HepG2 (cell line): Measurements from ENCODE around the gene ZNF275. TPM values are rescaled to one million over a fixed set of nuclear protein-coding genes. Genes with fewer than 3 reads are reported as not detected.

ENCODE experiments used
- ATAC-seq: fragments of 200-7000 bp; cut with Tn5 transposase; 3 replicates; pipeline ENCODE4 v1.9.1; 2020; ENCODE audit warnings: mild to moderate bottlenecking, moderate library complexity
- BruUV-seq: library from RNA; stranded (reverse); fragments of 400-500 nt; replicated peaks from 2 replicates; lab custom pipeline; 2021; lab: Mats Ljungman, UMichigan
- CTCF ChIA-PET: fragments of 300-600 bp; formaldehyde crosslinking; extraction: SDS; loops from one replicate; lab custom pipeline; 2021; ENCODE audit warnings: low total read pairs, inconsistent platforms, low intra/inter-chr PET ratio; lab: Yijun Ruan, JAX
- POLR2A ChIA-PET: fragments of 350-600 bp; sonication (Branson Sonifier 250); formaldehyde crosslinking; loops from one replicate; lab custom pipeline; 2020; ENCODE audit warnings: antibody characterized with exemption, inconsistent platforms; lab: Yijun Ruan, JAX
- DNase-seq: peaks from one replicate; pipeline ENCODE4 v3.0.0-alpha.2; 2015; ENCODE audit warnings: low spot score
- FAIRE-seq: peaks from 3 replicates; lab custom pipeline; 2011; peaks lifted over from hg19 to GRCh38; lab: Jason Lieb, UNC
- H2AFZ ChIP-seq: one replicate; pipeline ENCODE4 v1.6.1; 2011; ENCODE audit warnings: low read length, inconsistent platforms
- H3K27ac ChIP-seq: fragments of 300-600 bp; 3 replicates; pipeline ENCODE4 v1.8.0; 2011; ENCODE audit warnings: mixed run types, mild to moderate bottlenecking, mixed read lengths, low read length, inconsistent platforms; ENCODE audit not compliant: insufficient read depth; ENCODE audit errors: extremely low read length
- H3K27me3 ChIP-seq, 2 experiments: fragments of 200-600 bp in 1 of 2; 2 replicates in 1 of 2; 3 replicates in 1 of 2; pipeline versions ENCODE4 v1.6.0 to v1.8.0; 2011; ENCODE audit warnings: low read length in 2 of 2, mild to moderate bottlenecking in 2 of 2, moderate library complexity in 2 of 2, inconsistent platforms in 1 of 2; ENCODE audit not compliant: insufficient read depth in 2 of 2, control insufficient read depth in 1 of 2
- H3K36me3 ChIP-seq, 2 experiments: fragments of 200-600 bp in 1 of 2; replicated peaks in 1 of 2; 2 replicates in 1 of 2; 3 replicates in 1 of 2; pipeline versions ENCODE4 v1.5.1 to v1.8.0; 2011; ENCODE audit warnings: low read length in 2 of 2, inconsistent platforms in 1 of 2; ENCODE audit not compliant: insufficient read depth in 2 of 2, control insufficient read depth in 1 of 2
- H3K4me1 ChIP-seq: 2 replicates; pipeline ENCODE4 v1.5.1; 2012; ENCODE audit warnings: low read length, inconsistent platforms; ENCODE audit not compliant: insufficient read depth
- H3K4me2 ChIP-seq: 2 replicates; pipeline ENCODE4 v1.6.0; 2011; ENCODE audit warnings: low read depth, low read length, inconsistent platforms
- H3K4me3 ChIP-seq, 3 experiments: fragments of 200-600 bp in 1 of 3; sonication (generic), shearing (Covaris generic) in 1 of 3; replicated peaks in 1 of 3; 2 replicates each; pipeline ENCODE4 v1.5.1; 2011 to 2016; ENCODE audit warnings: low read length in 3 of 3, inconsistent platforms in 2 of 3, low read depth in 2 of 3, mild to moderate bottlenecking in 2 of 3, control low read depth in 1 of 3, mixed read lengths in 1 of 3; ENCODE audit not compliant: insufficient read depth in 1 of 3
- H3K79me2 ChIP-seq: one replicate; pipeline ENCODE4 v1.6.1; 2011; ENCODE audit warnings: low read length, inconsistent platforms; ENCODE audit not compliant: insufficient read depth
- H3K9ac ChIP-seq: 2 replicates; pipeline ENCODE4 v1.6.0; 2011; ENCODE audit warnings: mild to moderate bottlenecking, low read depth, low read length, inconsistent platforms; ENCODE audit not compliant: insufficient read depth
- H3K9me3 ChIP-seq: 2 replicates; pipeline ENCODE4 v1.5.1; 2012; ENCODE audit warnings: mild to moderate bottlenecking, low read length
- H4K20me1 ChIP-seq: 2 replicates; pipeline ENCODE4 v1.6.0; 2011; ENCODE audit warnings: inconsistent platforms, mild to moderate bottlenecking, low read length, moderate library complexity; ENCODE audit not compliant: insufficient read depth
- CENPT ChIP-seq: sonication (generic); formaldehyde crosslinking; IDR thresholded peaks from 2 replicates; pipeline ENCODE4 v1.8.0; 2022; ENCODE audit warnings: low read depth, mild to moderate bottlenecking, moderate library complexity, missing genetic modification reagents
- HNRNPK ChIP-seq: fragments of 200-400 bp; formaldehyde crosslinking; IDR thresholded peaks from 2 replicates; pipeline ENCODE4 v1.6.1; 2018; ENCODE audit warnings: low read length, low read depth, moderate library complexity, mild to moderate bottlenecking; ENCODE audit not compliant: poor library complexity, severe bottlenecking
- SNRNP70 ChIP-seq: fragments of 200-400 bp; formaldehyde crosslinking; IDR thresholded peaks from 2 replicates; pipeline ENCODE4 v1.6.1; 2017; ENCODE audit warnings: mild to moderate bottlenecking, low read depth, low read length, moderate library complexity
- TEAD3 ChIP-seq: optimal IDR thresholded peaks from 2 replicates; pipeline ENCODE3; 2016; ENCODE audit warnings: borderline replicate concordance
- ZNF17 ChIP-seq: sonication (generic); formaldehyde crosslinking; IDR thresholded peaks from 2 replicates; pipeline ENCODE4 v1.5.0; 2020; ENCODE audit warnings: mild to moderate bottlenecking, missing genetic modification reagents
- WGBS: methylation state at CpG from one replicate; pipeline ENCODE4 v1.1.6; 2017; ENCODE audit warnings: low lambda C conversion rate; 5-methylcytosine and 5-hydroxymethylcytosine counted together
- in situ Hi-C: cut with HindIII; loops from 2 replicates; pipeline ENCODE4 v1.10.0; 2017; ENCODE audit warnings: low pct_unique_long_range_greater_than_20kb; ENCODE audit not compliant: extremely low pct_ligation_motif_present
- intact Hi-C: fragments of 100-400 bp; cut with micrococcal nuclease; formaldehyde crosslinking; loops from one replicate; pipeline ENCODE4 v1.10.0; 2022; ENCODE audit not compliant: unreplicated experiment
- polyA plus RNA-seq, 8 experiments: library from polyadenylated mRNA; depleted of rRNA in 3 of 8; stranded (reverse) in 7 of 8; unstranded in 1 of 8; fragments of >200 nt; fragmentation: Illumina TruSeq in 4 of 8; extraction: Trizol in 4 of 8; gene quantifications; 2 replicates each; pipeline versions ENCODE4 v1.2.1 to v1.2.3, GENCODE V29; 2011 to 2016; ENCODE audit warnings: low read depth in 4 of 8, missing spikeins in 1 of 8, mixed read lengths in 1 of 8; ENCODE audit not compliant: insufficient read depth in 1 of 8
- total RNA-seq, 5 experiments: library from RNA; depleted of rRNA; stranded (reverse); fragments of >200 nt; fragmentation: Illumina TruSeq; extraction: Trizol; gene quantifications; 2 replicates each; pipeline ENCODE4 v1.2.3, GENCODE V29; 2016; ENCODE audit warnings: low read depth in 1 of 5
- TF ChIP-seq, protein P1 (sequence below): IDR thresholded peaks from 2 replicates; pipeline ENCODE4 v1.6.1; 2016; ENCODE audit warnings: low read depth, missing genetic modification reagents, missing compliant biosample characterization
- TF ChIP-seq, protein P2 (sequence below): IDR thresholded peaks from 2 replicates; pipeline ENCODE4 v1.6.1; 2016; ENCODE audit warnings: mild to moderate bottlenecking, missing biosample characterization, missing genetic modification reagents

ZNF275 gene
- total and polyA plus RNA-seq, 2 of the 13 experiments (the other 11 are each of a cell fraction or from before 2014, with no cell fraction given) = 6.4 to 11.8 TPM

GRCh38 chrX:153304988-153305736 is 28.8 kb upstream of the ZNF275 start:
- no peak overlapping the region for H2AFZ ChIP-seq
- no peaks in the 10 kb centered on the region for H3K36me3 ChIP-seq
- ChIA-PET CTCF (no interaction called here), POLR2A (no interaction called here)
- DNase-seq = no peak
- no peak for FAIRE-seq
- intact Hi-C loops = no loop called here
- WGBS = 0% methylated on average over 3 of the region's 9 CpGs
- no peak for TF ChIP-seq SNRNP70
- no peak for TF ChIP-seq ZNF17 (CRISPR knock-in tag)
- TF ChIP-seq TEAD3 = no peak
- no peak for TF ChIP-seq CENPT
- TF ChIP-seq, protein P1, sequence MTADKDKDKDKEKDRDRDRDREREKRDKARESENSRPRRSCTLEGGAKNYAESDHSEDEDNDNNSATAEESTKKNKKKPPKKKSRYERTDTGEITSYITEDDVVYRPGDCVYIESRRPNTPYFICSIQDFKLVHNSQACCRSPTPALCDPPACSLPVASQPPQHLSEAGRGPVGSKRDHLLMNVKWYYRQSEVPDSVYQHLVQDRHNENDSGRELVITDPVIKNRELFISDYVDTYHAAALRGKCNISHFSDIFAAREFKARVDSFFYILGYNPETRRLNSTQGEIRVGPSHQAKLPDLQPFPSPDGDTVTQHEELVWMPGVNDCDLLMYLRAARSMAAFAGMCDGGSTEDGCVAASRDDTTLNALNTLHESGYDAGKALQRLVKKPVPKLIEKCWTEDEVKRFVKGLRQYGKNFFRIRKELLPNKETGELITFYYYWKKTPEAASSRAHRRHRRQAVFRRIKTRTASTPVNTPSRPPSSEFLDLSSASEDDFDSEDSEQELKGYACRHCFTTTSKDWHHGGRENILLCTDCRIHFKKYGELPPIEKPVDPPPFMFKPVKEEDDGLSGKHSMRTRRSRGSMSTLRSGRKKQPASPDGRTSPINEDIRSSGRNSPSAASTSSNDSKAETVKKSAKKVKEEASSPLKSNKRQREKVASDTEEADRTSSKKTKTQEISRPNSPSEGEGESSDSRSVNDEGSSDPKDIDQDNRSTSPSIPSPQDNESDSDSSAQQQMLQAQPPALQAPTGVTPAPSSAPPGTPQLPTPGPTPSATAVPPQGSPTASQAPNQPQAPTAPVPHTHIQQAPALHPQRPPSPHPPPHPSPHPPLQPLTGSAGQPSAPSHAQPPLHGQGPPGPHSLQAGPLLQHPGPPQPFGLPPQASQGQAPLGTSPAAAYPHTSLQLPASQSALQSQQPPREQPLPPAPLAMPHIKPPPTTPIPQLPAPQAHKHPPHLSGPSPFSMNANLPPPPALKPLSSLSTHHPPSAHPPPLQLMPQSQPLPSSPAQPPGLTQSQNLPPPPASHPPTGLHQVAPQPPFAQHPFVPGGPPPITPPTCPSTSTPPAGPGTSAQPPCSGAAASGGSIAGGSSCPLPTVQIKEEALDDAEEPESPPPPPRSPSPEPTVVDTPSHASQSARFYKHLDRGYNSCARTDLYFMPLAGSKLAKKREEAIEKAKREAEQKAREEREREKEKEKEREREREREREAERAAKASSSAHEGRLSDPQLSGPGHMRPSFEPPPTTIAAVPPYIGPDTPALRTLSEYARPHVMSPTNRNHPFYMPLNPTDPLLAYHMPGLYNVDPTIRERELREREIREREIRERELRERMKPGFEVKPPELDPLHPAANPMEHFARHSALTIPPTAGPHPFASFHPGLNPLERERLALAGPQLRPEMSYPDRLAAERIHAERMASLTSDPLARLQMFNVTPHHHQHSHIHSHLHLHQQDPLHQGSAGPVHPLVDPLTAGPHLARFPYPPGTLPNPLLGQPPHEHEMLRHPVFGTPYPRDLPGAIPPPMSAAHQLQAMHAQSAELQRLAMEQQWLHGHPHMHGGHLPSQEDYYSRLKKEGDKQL (CRISPR knock-in tag) = no peak
- TF ChIP-seq HNRNPK = no peak
- TF ChIP-seq, protein P2, sequence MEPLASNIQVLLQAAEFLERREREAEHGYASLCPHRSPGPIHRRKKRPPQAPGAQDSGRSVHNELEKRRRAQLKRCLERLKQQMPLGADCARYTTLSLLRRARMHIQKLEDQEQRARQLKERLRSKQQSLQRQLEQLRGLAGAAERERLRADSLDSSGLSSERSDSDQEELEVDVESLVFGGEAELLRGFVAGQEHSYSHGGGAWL (CRISPR knock-in tag) = no peak
- no peaks in the 10 kb centered on the region for H3K79me2 ChIP-seq
- no peak overlapping the region for H3K9ac ChIP-seq
- H3K27ac ChIP-seq = no peak overlapping the region
- no peaks in the 10 kb centered on the region for H4K20me1 ChIP-seq
- no peaks in the 10 kb centered on the region for H3K4me1 ChIP-seq
- H3K9me3 ChIP-seq = no peaks in the 10 kb centered on the region
- in situ Hi-C loops = no loop called here
- no peak for ATAC-seq
- H3K27me3 ChIP-seq = no peaks in the 10 kb centered on the region; a peak in 1 of 5 replicates
- no peak overlapping the region for H3K4me2 ChIP-seq
- H3K4me3 ChIP-seq = no peak overlapping the region
- no TSS peak for BruUV-seq
